HepG2 (cell line): Measurements from ENCODE around the gene ATRX. TPM values are rescaled to one million over a fixed set of nuclear protein-coding genes. Genes with fewer than 3 reads are reported as not detected.

ENCODE experiments used
- ATAC-seq: fragments of 200-7000 bp; cut with Tn5 transposase; 3 replicates; pipeline ENCODE4 v1.9.1; 2020; ENCODE audit warnings: mild to moderate bottlenecking, moderate library complexity
- BruUV-seq: library from RNA; stranded (reverse); fragments of 400-500 nt; replicated peaks from 2 replicates; lab custom pipeline; 2021; lab: Mats Ljungman, UMichigan
- CTCF ChIA-PET: fragments of 300-600 bp; formaldehyde crosslinking; extraction: SDS; loops from one replicate; lab custom pipeline; 2021; ENCODE audit warnings: low total read pairs, inconsistent platforms, low intra/inter-chr PET ratio; lab: Yijun Ruan, JAX
- POLR2A ChIA-PET: fragments of 350-600 bp; sonication (Branson Sonifier 250); formaldehyde crosslinking; loops from one replicate; lab custom pipeline; 2020; ENCODE audit warnings: antibody characterized with exemption, inconsistent platforms; lab: Yijun Ruan, JAX
- DNase-seq: peaks from one replicate; pipeline ENCODE4 v3.0.0-alpha.2; 2015; ENCODE audit warnings: low spot score
- FAIRE-seq: peaks from 3 replicates; lab custom pipeline; 2011; peaks lifted over from hg19 to GRCh38; lab: Jason Lieb, UNC
- H2AFZ ChIP-seq: one replicate; pipeline ENCODE4 v1.6.1; 2011; ENCODE audit warnings: low read length, inconsistent platforms
- H3K27ac ChIP-seq: fragments of 300-600 bp; 3 replicates; pipeline ENCODE4 v1.8.0; 2011; ENCODE audit warnings: mixed run types, mild to moderate bottlenecking, mixed read lengths, low read length, inconsistent platforms; ENCODE audit not compliant: insufficient read depth; ENCODE audit errors: extremely low read length
- H3K27me3 ChIP-seq, 2 experiments: fragments of 200-600 bp in 1 of 2; 2 replicates in 1 of 2; 3 replicates in 1 of 2; pipeline versions ENCODE4 v1.6.0 to v1.8.0; 2011; ENCODE audit warnings: low read length in 2 of 2, mild to moderate bottlenecking in 2 of 2, moderate library complexity in 2 of 2, inconsistent platforms in 1 of 2; ENCODE audit not compliant: insufficient read depth in 2 of 2, control insufficient read depth in 1 of 2
- H3K36me3 ChIP-seq, 2 experiments: fragments of 200-600 bp in 1 of 2; replicated peaks in 1 of 2; 2 replicates in 1 of 2; 3 replicates in 1 of 2; pipeline versions ENCODE4 v1.5.1 to v1.8.0; 2011; ENCODE audit warnings: low read length in 2 of 2, inconsistent platforms in 1 of 2; ENCODE audit not compliant: insufficient read depth in 2 of 2, control insufficient read depth in 1 of 2
- H3K4me1 ChIP-seq: 2 replicates; pipeline ENCODE4 v1.5.1; 2012; ENCODE audit warnings: low read length, inconsistent platforms; ENCODE audit not compliant: insufficient read depth
- H3K4me2 ChIP-seq: 2 replicates; pipeline ENCODE4 v1.6.0; 2011; ENCODE audit warnings: low read depth, low read length, inconsistent platforms
- H3K4me3 ChIP-seq, 3 experiments: fragments of 200-600 bp in 1 of 3; sonication (generic), shearing (Covaris generic) in 1 of 3; replicated peaks in 1 of 3; 2 replicates each; pipeline ENCODE4 v1.5.1; 2011 to 2016; ENCODE audit warnings: low read length in 3 of 3, inconsistent platforms in 2 of 3, low read depth in 2 of 3, mild to moderate bottlenecking in 2 of 3, control low read depth in 1 of 3, mixed read lengths in 1 of 3; ENCODE audit not compliant: insufficient read depth in 1 of 3
- H3K79me2 ChIP-seq: one replicate; pipeline ENCODE4 v1.6.1; 2011; ENCODE audit warnings: low read length, inconsistent platforms; ENCODE audit not compliant: insufficient read depth
- H3K9ac ChIP-seq: 2 replicates; pipeline ENCODE4 v1.6.0; 2011; ENCODE audit warnings: mild to moderate bottlenecking, low read depth, low read length, inconsistent platforms; ENCODE audit not compliant: insufficient read depth
- H3K9me3 ChIP-seq: 2 replicates; pipeline ENCODE4 v1.5.1; 2012; ENCODE audit warnings: mild to moderate bottlenecking, low read length
- H4K20me1 ChIP-seq: 2 replicates; pipeline ENCODE4 v1.6.0; 2011; ENCODE audit warnings: inconsistent platforms, mild to moderate bottlenecking, low read length, moderate library complexity; ENCODE audit not compliant: insufficient read depth
- ASH2L ChIP-seq: fragments of 300-600, 200-600 bp; sonication (generic); IDR thresholded peaks from 2 replicates; pipeline ENCODE4 v1.7.0; 2017; ENCODE audit warnings: low read depth, mild to moderate bottlenecking, moderate library complexity, mixed read lengths, low read length; ENCODE audit not compliant: insufficient read length
- ATAD3A ChIP-seq: sonication (generic); formaldehyde crosslinking; IDR thresholded peaks from 2 replicates; pipeline ENCODE4 v1.4.0; 2020; ENCODE audit warnings: missing genetic modification reagents
- BCL6 ChIP-seq: IDR thresholded peaks from 2 replicates; pipeline ENCODE4 v1.6.1; 2016; ENCODE audit warnings: missing genetic modification reagents, missing compliant biosample characterization
- ELF1 ChIP-seq: sonication (generic); formaldehyde crosslinking; IDR thresholded peaks from 2 replicates; pipeline ENCODE4 v1.4.0; 2020; ENCODE audit warnings: missing genetic modification reagents
- FOXP1 ChIP-seq, 2 experiments: fragments of 450-650 bp in 1 of 2; IDR thresholded peaks; 2 replicates each; pipeline ENCODE4 v1.6.1; 2017 to 2018; ENCODE audit warnings: antibody characterized with exemption in 1 of 2
- HNRNPL ChIP-seq: fragments of 200-400 bp; formaldehyde crosslinking; IDR thresholded peaks from 2 replicates; pipeline ENCODE4 v1.6.1; 2017; ENCODE audit warnings: mild to moderate bottlenecking, low read depth, low read length
- RFXANK ChIP-seq: IDR thresholded peaks from 2 replicates; pipeline ENCODE4 v1.6.1; 2016
- SSRP1 ChIP-seq: IDR thresholded peaks from 2 replicates; pipeline ENCODE4 v1.6.1; 2016; ENCODE audit warnings: control low read depth
- TOPORS ChIP-seq: sonication (generic); formaldehyde crosslinking; IDR thresholded peaks from 2 replicates; pipeline ENCODE4 v1.8.0; 2023; ENCODE audit warnings: mild to moderate bottlenecking, missing genetic modification reagents
- ZNF232 ChIP-seq: sonication (generic); formaldehyde crosslinking; IDR thresholded peaks from 2 replicates; pipeline ENCODE4 v1.4.0; 2020; ENCODE audit warnings: missing genetic modification reagents, borderline replicate concordance
- ZNF234 ChIP-seq: sonication (generic); formaldehyde crosslinking; conservative IDR thresholded peaks from 2 replicates; pipeline ENCODE4 v1.5.1; 2020; ENCODE audit warnings: mild to moderate bottlenecking, missing genetic modification reagents
- ZNF253 ChIP-seq: sonication (generic); formaldehyde crosslinking; IDR thresholded peaks from 2 replicates; pipeline ENCODE4 v1.8.0; 2022; ENCODE audit warnings: mild to moderate bottlenecking, missing genetic modification reagents, borderline replicate concordance
- ZNF296 ChIP-seq: sonication (generic); formaldehyde crosslinking; conservative IDR thresholded peaks from 2 replicates; pipeline ENCODE4 v1.5.0; 2020; ENCODE audit warnings: mild to moderate bottlenecking, missing genetic modification reagents
- ZNF549 ChIP-seq: sonication (generic); formaldehyde crosslinking; IDR thresholded peaks from 2 replicates; pipeline ENCODE4 v1.5.0; 2020; ENCODE audit warnings: missing genetic modification reagents
- ZNF883 ChIP-seq: sonication (generic); formaldehyde crosslinking; IDR thresholded peaks from 2 replicates; pipeline ENCODE4 v1.5.1; 2020; ENCODE audit warnings: mild to moderate bottlenecking, missing genetic modification reagents; ENCODE audit errors: not compliant biosample characterization
- WGBS: methylation state at CpG from one replicate; pipeline ENCODE4 v1.1.6; 2017; ENCODE audit warnings: low lambda C conversion rate; 5-methylcytosine and 5-hydroxymethylcytosine counted together
- in situ Hi-C: cut with HindIII; loops from 2 replicates; pipeline ENCODE4 v1.10.0; 2017; ENCODE audit warnings: low pct_unique_long_range_greater_than_20kb; ENCODE audit not compliant: extremely low pct_ligation_motif_present
- intact Hi-C: fragments of 100-400 bp; cut with micrococcal nuclease; formaldehyde crosslinking; loops from one replicate; pipeline ENCODE4 v1.10.0; 2022; ENCODE audit not compliant: unreplicated experiment
- polyA plus RNA-seq, 8 experiments: library from polyadenylated mRNA; depleted of rRNA in 3 of 8; stranded (reverse) in 7 of 8; unstranded in 1 of 8; fragments of >200 nt; fragmentation: Illumina TruSeq in 4 of 8; extraction: Trizol in 4 of 8; gene quantifications; 2 replicates each; pipeline versions ENCODE4 v1.2.1 to v1.2.3, GENCODE V29; 2011 to 2016; ENCODE audit warnings: low read depth in 4 of 8, missing spikeins in 1 of 8, mixed read lengths in 1 of 8; ENCODE audit not compliant: insufficient read depth in 1 of 8
- total RNA-seq, 5 experiments: library from RNA; depleted of rRNA; stranded (reverse); fragments of >200 nt; fragmentation: Illumina TruSeq; extraction: Trizol; gene quantifications; 2 replicates each; pipeline ENCODE4 v1.2.3, GENCODE V29; 2016; ENCODE audit warnings: low read depth in 1 of 5
- TF ChIP-seq, protein P1 (sequence below): fragments of 450-650 bp; IDR thresholded peaks from 2 replicates; pipeline ENCODE4 v1.6.1; 2016
- TF ChIP-seq, protein P2 (sequence below): sonication (generic); formaldehyde crosslinking; IDR thresholded peaks from 2 replicates; pipeline ENCODE4 v1.5.1; 2020; ENCODE audit warnings: missing genetic modification reagents, mild to moderate bottlenecking, borderline replicate concordance
- TF ChIP-seq, protein P3 (sequence below): sonication (generic); formaldehyde crosslinking; IDR thresholded peaks from 2 replicates; pipeline ENCODE4 v1.5.1; 2020; ENCODE audit warnings: mild to moderate bottlenecking, missing genetic modification reagents, moderate library complexity
- TF ChIP-seq, protein P4 (sequence below): IDR thresholded peaks from 2 replicates; pipeline ENCODE4 v1.6.1; 2016; ENCODE audit warnings: low read depth

ATRX gene
- total and polyA plus RNA-seq, 2 of the 13 experiments (the other 11 are each of a cell fraction or from before 2014, with no cell fraction given): 26.1 to 44.5 TPM

DNA sequence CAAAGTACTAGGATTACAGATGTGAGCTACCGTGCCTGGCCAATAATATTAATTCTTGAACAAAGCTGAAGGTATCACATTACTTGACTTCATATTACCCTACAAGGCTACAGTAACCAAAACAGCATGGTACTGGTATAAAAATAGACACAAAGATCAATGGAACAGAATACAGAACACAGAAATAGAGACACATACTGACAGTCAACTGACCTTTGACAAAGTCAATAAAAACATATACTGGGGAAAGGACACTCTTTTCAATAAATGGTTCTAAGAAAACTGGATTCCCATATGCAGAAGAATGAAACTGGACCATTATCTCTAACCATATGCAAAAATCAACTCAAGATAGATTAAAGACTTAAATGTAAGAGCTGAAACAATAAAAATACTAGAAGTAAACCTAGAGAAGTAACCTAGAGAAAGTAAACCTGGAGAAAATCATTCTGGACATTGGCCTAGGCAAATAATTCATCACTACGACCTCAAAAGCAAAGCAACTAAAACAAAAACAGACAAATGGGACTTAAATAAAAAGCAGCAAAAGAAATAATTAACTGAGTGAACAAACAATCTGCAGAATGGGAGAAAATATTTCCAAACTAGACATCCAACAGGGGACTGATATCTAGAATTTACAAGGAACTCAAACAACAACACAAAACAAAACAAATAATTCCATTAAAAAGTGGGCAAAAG is 182.2 kb downstream of the ATRX start:
- Histone ChIP-seq H3K79me2 (no peaks in the 10 kb centered on the region), H3K9me3 (no peaks in the 10 kb centered on the region), H3K27me3 (no peaks in the 10 kb centered on the region), H3K4me3 (no peak overlapping the region; a peak in 1 of 6 replicates), H3K4me2 (peak overlapping the region; percentile 32; the same call in 1 of the 2 replicates), H3K9ac (no peak overlapping the region), H2AFZ (no peak overlapping the region), H3K27ac (peak overlapping the region; percentile 40), H4K20me1 (no peaks in the 10 kb centered on the region), H3K4me1 (peaks cover 14% of the 10 kb centered on the region), H3K36me3 (no peaks in the 10 kb centered on the region)
- FAIRE-seq (no peak), DNase-seq (peak; percentile 8), ATAC-seq (peak; percentile 81)
- 29% methylated on average over 2 of the region's 2 CpGs for WGBS
- intact Hi-C loops: no loop called here
- in situ Hi-C loops: no loop called here
- BruUV-seq: no TSS peak
- CTCF ChIA-PET: no interaction called here
- POLR2A ChIA-PET: no interaction called here
- TF ChIP-seq, protein P1, sequence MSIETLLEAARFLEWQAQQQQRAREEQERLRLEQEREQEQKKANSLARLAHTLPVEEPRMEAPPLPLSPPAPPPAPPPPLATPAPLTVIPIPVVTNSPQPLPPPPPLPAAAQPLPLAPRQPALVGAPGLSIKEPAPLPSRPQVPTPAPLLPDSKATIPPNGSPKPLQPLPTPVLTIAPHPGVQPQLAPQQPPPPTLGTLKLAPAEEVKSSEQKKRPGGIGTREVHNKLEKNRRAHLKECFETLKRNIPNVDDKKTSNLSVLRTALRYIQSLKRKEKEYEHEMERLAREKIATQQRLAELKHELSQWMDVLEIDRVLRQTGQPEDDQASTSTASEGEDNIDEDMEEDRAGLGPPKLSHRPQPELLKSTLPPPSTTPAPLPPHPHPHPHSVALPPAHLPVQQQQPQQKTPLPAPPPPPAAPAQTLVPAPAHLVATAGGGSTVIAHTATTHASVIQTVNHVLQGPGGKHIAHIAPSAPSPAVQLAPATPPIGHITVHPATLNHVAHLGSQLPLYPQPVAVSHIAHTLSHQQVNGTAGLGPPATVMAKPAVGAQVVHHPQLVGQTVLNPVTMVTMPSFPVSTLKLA: no peak
- no peak for TF ChIP-seq RFXANK (CRISPR knock-in tag)
- no peak for TF ChIP-seq ZNF253 (CRISPR knock-in tag)
- TF ChIP-seq ZNF549: no peak
- no peak for TF ChIP-seq ZNF883
- no peak for TF ChIP-seq ELF1 (CRISPR knock-in tag)
- TF ChIP-seq ZNF234 (CRISPR knock-in tag): no peak
- TF ChIP-seq BCL6 (CRISPR knock-in tag): peak; percentile 36; the same call in 1 of the 2 replicates
- TF ChIP-seq, protein P2, sequence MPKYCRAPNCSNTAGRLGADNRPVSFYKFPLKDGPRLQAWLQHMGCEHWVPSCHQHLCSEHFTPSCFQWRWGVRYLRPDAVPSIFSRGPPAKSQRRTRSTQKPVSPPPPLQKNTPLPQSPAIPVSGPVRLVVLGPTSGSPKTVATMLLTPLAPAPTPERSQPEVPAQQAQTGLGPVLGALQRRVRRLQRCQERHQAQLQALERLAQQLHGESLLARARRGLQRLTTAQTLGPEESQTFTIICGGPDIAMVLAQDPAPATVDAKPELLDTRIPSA (CRISPR knock-in tag): no peak
- peak; percentile 43 for TF ChIP-seq ASH2L
- TF ChIP-seq, protein P3, sequence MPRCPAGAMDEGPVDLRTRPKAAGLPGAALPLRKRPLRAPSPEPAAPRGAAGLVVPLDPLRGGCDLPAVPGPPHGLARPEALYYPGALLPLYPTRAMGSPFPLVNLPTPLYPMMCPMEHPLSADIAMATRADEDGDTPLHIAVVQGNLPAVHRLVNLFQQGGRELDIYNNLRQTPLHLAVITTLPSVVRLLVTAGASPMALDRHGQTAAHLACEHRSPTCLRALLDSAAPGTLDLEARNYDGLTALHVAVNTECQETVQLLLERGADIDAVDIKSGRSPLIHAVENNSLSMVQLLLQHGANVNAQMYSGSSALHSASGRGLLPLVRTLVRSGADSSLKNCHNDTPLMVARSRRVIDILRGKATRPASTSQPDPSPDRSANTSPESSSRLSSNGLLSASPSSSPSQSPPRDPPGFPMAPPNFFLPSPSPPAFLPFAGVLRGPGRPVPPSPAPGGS (CRISPR knock-in tag): no peak
- TF ChIP-seq, protein P4, sequence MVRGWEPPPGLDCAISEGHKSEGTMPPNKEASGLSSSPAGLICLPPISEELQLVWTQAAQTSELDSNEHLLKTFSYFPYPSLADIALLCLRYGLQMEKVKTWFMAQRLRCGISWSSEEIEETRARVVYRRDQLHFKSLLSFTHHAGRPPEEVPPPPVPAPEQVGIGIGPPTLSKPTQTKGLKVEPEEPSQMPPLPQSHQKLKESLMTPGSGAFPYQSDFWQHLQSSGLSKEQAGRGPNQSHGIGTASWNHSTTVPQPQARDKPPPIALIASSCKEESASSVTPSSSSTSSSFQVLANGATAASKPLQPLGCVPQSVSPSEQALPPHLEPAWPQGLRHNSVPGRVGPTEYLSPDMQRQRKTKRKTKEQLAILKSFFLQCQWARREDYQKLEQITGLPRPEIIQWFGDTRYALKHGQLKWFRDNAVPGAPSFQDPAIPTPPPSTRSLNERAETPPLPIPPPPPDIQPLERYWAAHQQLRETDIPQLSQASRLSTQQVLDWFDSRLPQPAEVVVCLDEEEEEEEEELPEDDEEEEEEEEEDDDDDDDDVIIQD (CRISPR knock-in tag): peak; percentile 34; the same call in 1 of the 2 replicates
- no peak for TF ChIP-seq FOXP1 (IDR thresholded peaks at IDR 0.05)
- TF ChIP-seq FOXP1 (CRISPR knock-in tag; IDR thresholded peaks at IDR 0.05): 0 out of 2 replicates have a peak, but pooled peaks have one; percentile 47
- no peak for TF ChIP-seq SSRP1 (CRISPR knock-in tag)
- no peak for TF ChIP-seq ZNF232 (CRISPR knock-in tag)
- no peak for TF ChIP-seq HNRNPL
- no peak for TF ChIP-seq ZNF296
- TF ChIP-seq TOPORS (CRISPR knock-in tag): no peak
- TF ChIP-seq ATAD3A (CRISPR knock-in tag): no peak
